ENCODE results near the gene RENBP.

The RENBP gene

GRCh38 chrX:153960077-153960476 lies 15.6 kb upstream of the RENBP start:
- Histone ChIP-seq H3K4me3 (ENCODE audit: low read length) (no peak overlapping the region), H3K79me2 (ENCODE audit: low read length) (peaks cover 42% of the 10 kb centered on the region), H3K9me2 (replicated peaks; ENCODE audit: insufficient read depth, low read length) (no peaks in the 10 kb centered on the region), H3K9ac (ENCODE audit: low read length) (no peak overlapping the region), H3K9me3 (replicated peaks; ENCODE audit: insufficient read depth, low read length) (no peaks in the 10 kb centered on the region), H3K27me3 (replicated peaks; ENCODE audit: insufficient read depth, low read length) (no peaks in the 10 kb centered on the region), H3K36me3 (replicated peaks; ENCODE audit: insufficient read depth, low read length) (no peaks in the 10 kb centered on the region; the same call in 1 of the 2 replicates), H3K4me2 (ENCODE audit: low read depth, low read length) (no peak overlapping the region), H2AFZ (ENCODE audit: low read length) (no peak overlapping the region), H3K27ac (ENCODE audit: low read length) (no peak overlapping the region), H3F3A (ENCODE audit: insufficient read depth, low read length) (no peaks in the 10 kb centered on the region), H4K20me1 (ENCODE audit: insufficient read depth, low read length) (no peaks in the 10 kb centered on the region; the same call in 1 of the 2 replicates), H3K4me1 (ENCODE audit: low read length) (no peaks in the 10 kb centered on the region)
- no peak for DNase-seq
- TF ChIP-seq EZH2 (optimal IDR thresholded peaks at IDR 0.05; ENCODE audit: low read depth, low read length), result no peak
- no peak for TF ChIP-seq EZH2phosphoT487 (IDR thresholded peaks at IDR 0.05; ENCODE audit: low read length)
- TF ChIP-seq CTCF (IDR thresholded peaks at IDR 0.05; ENCODE audit: low read length), result no peak

- no peaks in the 10 kb centered on the region for H3K27me3 ChIP-seq (replicated peaks; ENCODE audit: insufficient read depth, low read length)
- no peak overlapping the region for H2AFZ ChIP-seq (ENCODE audit: low read length)
- H3K9ac ChIP-seq (ENCODE audit: low read length), result no peak overlapping the region
- H3K27ac ChIP-seq (ENCODE audit: low read length), result no peak overlapping the region
- H3K4me3 ChIP-seq (ENCODE audit: low read length), result no peak overlapping the region
- DNase-seq, result no peak
- TF ChIP-seq EZH2phosphoT487 (IDR thresholded peaks at IDR 0.05; ENCODE audit: low read length), result no peak
- no peak for TF ChIP-seq EZH2 (optimal IDR thresholded peaks at IDR 0.05; ENCODE audit: low read depth, low read length)
- no peak for TF ChIP-seq CTCF (IDR thresholded peaks at IDR 0.05; ENCODE audit: low read length)
- no peaks in the 10 kb centered on the region for H4K20me1 ChIP-seq (ENCODE audit: insufficient read depth, low read length)
- no peak overlapping the region for H3K4me2 ChIP-seq (ENCODE audit: low read depth, low read length)
- no peaks in the 10 kb centered on the region for H3K4me1 ChIP-seq (ENCODE audit: low read length)
- H3K36me3 ChIP-seq (replicated peaks; ENCODE audit: insufficient read depth, low read length), result no peaks in the 10 kb centered on the region; the same call in 1 of the 2 replicates
- H3F3A ChIP-seq (ENCODE audit: insufficient read depth, low read length), result no peaks in the 10 kb centered on the region
- H3K9me3 ChIP-seq (replicated peaks; ENCODE audit: insufficient read depth, low read length), result no peaks in the 10 kb centered on the region
- H3K79me2 ChIP-seq (ENCODE audit: low read length), result peaks cover 38% of the 10 kb centered on the region
- H3K9me2 ChIP-seq (replicated peaks; ENCODE audit: insufficient read depth, low read length), result no peaks in the 10 kb centered on the region
These were observed 15.2 kb upstream of the RENBP start for GRCh38 chrX:153959649-153960048.

- H3K4me3 ChIP-seq (ENCODE audit: low read length), result no peak overlapping the region
- TF ChIP-seq EZH2 (optimal IDR thresholded peaks at IDR 0.05; ENCODE audit: low read depth, low read length) (no peak), EZH2phosphoT487 (IDR thresholded peaks at IDR 0.05; ENCODE audit: low read length) (no peak), CTCF (IDR thresholded peaks at IDR 0.05; ENCODE audit: low read length) (no peak)
- H3K9me2 ChIP-seq (replicated peaks; ENCODE audit: insufficient read depth, low read length), result no peaks in the 10 kb centered on the region
- peaks cover 30% of the 10 kb centered on the region for H3K79me2 ChIP-seq (ENCODE audit: low read length)
- H3F3A ChIP-seq (ENCODE audit: insufficient read depth, low read length), result no peaks in the 10 kb centered on the region
- no peak overlapping the region for H3K27ac ChIP-seq (ENCODE audit: low read length)
- no peaks in the 10 kb centered on the region; the same call in 1 of the 2 replicates for H3K36me3 ChIP-seq (replicated peaks; ENCODE audit: insufficient read depth, low read length)
- no peaks in the 10 kb centered on the region for H4K20me1 ChIP-seq (ENCODE audit: insufficient read depth, low read length)
- no peak overlapping the region for H3K9ac ChIP-seq (ENCODE audit: low read length)
- H3K27me3 ChIP-seq (replicated peaks; ENCODE audit: insufficient read depth, low read length), result no peaks in the 10 kb centered on the region
- DNase-seq, result no peak
- no peaks in the 10 kb centered on the region for H3K9me3 ChIP-seq (replicated peaks; ENCODE audit: insufficient read depth, low read length)
- no peak overlapping the region for H2AFZ ChIP-seq (ENCODE audit: low read length)
- H3K4me1 ChIP-seq (ENCODE audit: low read length), result no peaks in the 10 kb centered on the region
- H3K4me2 ChIP-seq (ENCODE audit: low read depth, low read length), result no peak overlapping the region
These were observed 14.2 kb upstream of the RENBP start for GRCh38 chrX:153958605-153959004.

All from MM.1S (cell line).